ENCODE data around the gene PRKAA1.

Gene PRKAA1

GRCh38 chr5:40784916-40785315, 13.3 kb downstream of the PRKAA1 start:
- no peak overlapping the region for H3K4me3 ChIP-seq (ENCODE audit: control insufficient read depth, low read depth, low read length)
- DNase-seq (ENCODE audit: low read depth), result no peak
- no peak for TF ChIP-seq CTCF (IDR thresholded peaks at IDR 0.05; ENCODE audit: control insufficient read depth, insufficient read depth, low read depth, low read length, missing control alignments)

GRCh38 chr5:40784027-40784653, 14.0 kb downstream of the PRKAA1 start:
- no peak overlapping the region for H3K4me3 ChIP-seq (ENCODE audit: control insufficient read depth, low read depth, low read length)
- no peak for DNase-seq (ENCODE audit: low read depth)
- TF ChIP-seq CTCF (IDR thresholded peaks at IDR 0.05; ENCODE audit: control insufficient read depth, insufficient read depth, low read depth, low read length, missing control alignments), result no peak

- no peak overlapping the region for H3K4me3 ChIP-seq (ENCODE audit: control insufficient read depth, low read depth, low read length)
- no peak for DNase-seq (ENCODE audit: low read depth)
- TF ChIP-seq CTCF (IDR thresholded peaks at IDR 0.05; ENCODE audit: control insufficient read depth, insufficient read depth, low read depth, low read length, missing control alignments), result no peak
These were observed 16.2 kb downstream of the PRKAA1 start for GRCh38 chr5:40781843-40782409.

GRCh38 chr5:40780858-40781257, 17.3 kb downstream of the PRKAA1 start:
- TF ChIP-seq CTCF (IDR thresholded peaks at IDR 0.05; ENCODE audit: control insufficient read depth, insufficient read depth, low read depth, low read length, missing control alignments), result no peak
- H3K4me3 ChIP-seq (ENCODE audit: control insufficient read depth, low read depth, low read length), result no peak overlapping the region
- no peak for DNase-seq (ENCODE audit: low read depth)

- TF ChIP-seq CTCF (IDR thresholded peaks at IDR 0.05; ENCODE audit: control insufficient read depth, insufficient read depth, low read depth, low read length, missing control alignments), result no peak
- H3K4me3 ChIP-seq (ENCODE audit: control insufficient read depth, low read depth, low read length), result no peak overlapping the region
- no peak for DNase-seq (ENCODE audit: low read depth)
These were observed 18.0 kb downstream of the PRKAA1 start for GRCh38 chr5:40780199-40780598.

- no peak for TF ChIP-seq CTCF (IDR thresholded peaks at IDR 0.05; ENCODE audit: control insufficient read depth, insufficient read depth, low read depth, low read length, missing control alignments)
- no peak for DNase-seq (ENCODE audit: low read depth)
These were observed 18.6 kb downstream of the PRKAA1 start for GRCh38 chr5:40779561-40779960.

More at GRCh38 chr5:40779561-40779960, 18.6 kb downstream of the PRKAA1 start:
- no peak overlapping the region for H3K4me3 ChIP-seq (ENCODE audit: control insufficient read depth, low read depth, low read length)

Measured in AG09309 (cell line).